Measurements from ENCODE around the gene GCLC. TPM values are rescaled to one million over a fixed set of nuclear protein-coding genes. Genes with fewer than 3 reads are reported as not detected.
"Not testable (repeated sequence)": the region's sequence is repeated elsewhere in the genome, so short reads cannot be mapped to it uniquely, and the experiment has no call there.

GCLC gene
- total RNA-seq, 1 donor from 2014 or later = 27.5 TPM

- no peak for DNase-seq (ENCODE audit: low read depth, low spot score)
- Mint-ChIP-seq H3K4me1 (no peaks in the 10 kb centered on the region), H3K36me3 (ENCODE audit: low read depth) (peaks cover 7% of the 10 kb centered on the region), H3K4me3 (no peak overlapping the region), H3K27me3 (ENCODE audit: low read depth) (no peaks in the 10 kb centered on the region), H3K27ac (ENCODE audit: unreplicated experiment) (no peak overlapping the region), H3K9me3 (peaks cover 11% of the 10 kb centered on the region)
- TF ChIP-seq CTCF (conservative IDR thresholded peaks at IDR 0.05) = no peak
These were observed 12.2 kb upstream of the GCLC start for GRCh38 chr6:53556986-53557715.

DNA sequence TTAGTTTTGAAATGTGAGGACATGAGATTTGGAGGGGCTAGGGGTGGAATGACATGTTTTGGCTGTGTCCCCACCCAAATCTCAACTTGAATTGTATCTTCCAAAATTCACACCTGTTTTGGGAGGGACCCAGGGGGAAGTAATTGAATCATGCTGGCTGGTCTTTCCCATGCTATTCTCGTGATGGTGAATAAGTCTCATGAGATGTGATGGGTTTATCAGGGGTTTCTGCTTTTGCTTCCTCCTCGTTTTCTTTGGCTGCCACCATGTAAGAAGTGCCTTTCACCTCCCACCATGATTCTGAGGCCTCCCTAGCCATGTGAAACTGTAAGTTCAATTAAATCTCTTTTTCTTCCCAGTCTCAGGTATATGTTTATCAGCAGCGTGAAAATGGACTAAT is 8.7 kb upstream of the GCLC start:
- not testable (repeated sequence) for H3K36me3 Mint-ChIP-seq (ENCODE audit: low read depth); H3K27ac Mint-ChIP-seq (ENCODE audit: unreplicated experiment); H3K4me3 Mint-ChIP-seq; H3K27me3 Mint-ChIP-seq (ENCODE audit: low read depth); DNase-seq (ENCODE audit: low read depth, low spot score); H3K4me1 Mint-ChIP-seq
- H3K9me3 Mint-ChIP-seq = peaks cover 12% of the 10 kb centered on the region

DNA sequence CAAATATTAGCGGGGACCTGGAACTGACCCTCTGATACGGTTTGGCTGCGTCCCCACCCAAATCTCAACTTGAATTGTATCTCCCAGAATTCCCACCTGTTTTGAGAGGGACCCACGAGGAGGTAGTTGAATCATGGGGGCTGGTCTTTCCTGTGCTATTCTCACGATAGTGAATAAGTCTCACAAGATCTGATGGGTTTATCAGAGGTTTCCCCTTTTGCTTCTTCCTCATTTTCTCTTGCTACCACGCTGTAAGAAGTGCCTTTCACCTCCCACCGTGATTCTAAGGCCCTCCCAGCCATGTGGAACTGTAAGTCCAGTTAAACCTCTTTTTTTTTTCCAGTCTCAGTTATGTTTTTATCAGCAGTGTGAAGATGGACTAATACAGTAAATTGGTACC is 6.8 kb upstream of the GCLC start:
- not testable (repeated sequence) for DNase-seq (ENCODE audit: low read depth, low spot score); H3K4me3 Mint-ChIP-seq; H3K9me3 Mint-ChIP-seq; H3K36me3 Mint-ChIP-seq (ENCODE audit: low read depth); H3K27ac Mint-ChIP-seq (ENCODE audit: unreplicated experiment); H3K27me3 Mint-ChIP-seq (ENCODE audit: low read depth)
- H3K4me1 Mint-ChIP-seq = peaks cover 14% of the 10 kb centered on the region

DNA sequence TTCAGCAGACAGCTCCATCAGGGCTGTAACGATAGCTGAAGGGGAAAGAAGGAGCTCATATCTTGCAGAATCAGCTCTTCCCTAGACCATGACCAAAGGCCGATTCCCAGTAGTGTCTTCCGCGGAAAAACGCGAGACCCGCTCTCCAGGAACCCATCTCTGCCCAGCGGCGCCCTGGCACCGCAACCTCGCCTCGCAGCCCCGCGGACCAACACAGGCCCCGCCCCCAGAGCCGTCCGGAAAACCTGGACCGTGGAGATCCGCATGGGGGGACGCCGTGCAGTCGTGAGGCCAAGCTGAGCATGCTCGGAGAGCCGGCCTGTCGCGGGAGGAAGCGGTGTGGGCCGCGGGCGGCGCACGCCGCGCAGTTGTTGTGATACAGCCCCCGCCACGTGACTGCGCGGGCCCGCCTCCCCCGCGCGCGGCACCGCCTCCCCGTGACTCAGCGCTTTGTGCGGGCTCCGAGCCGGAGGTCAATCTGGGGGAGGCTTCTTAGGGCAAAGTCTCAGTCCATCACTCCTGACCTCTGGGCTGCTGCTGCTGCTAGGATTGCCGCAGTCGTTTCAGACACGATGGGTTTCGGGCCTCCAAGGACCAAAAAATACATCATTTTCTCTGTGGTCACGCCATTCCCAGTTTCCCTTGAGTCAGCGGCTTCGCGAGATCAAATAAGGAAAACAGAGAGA is 3.1 kb upstream of the GCLC start:
- Mint-ChIP-seq H3K4me3 (peak overlapping the region; percentile 84), H3K36me3 (ENCODE audit: low read depth) (no peaks in the 10 kb centered on the region), H3K27me3 (ENCODE audit: low read depth) (peaks cover 21% of the 10 kb centered on the region), H3K4me1 (peaks cover 30% of the 10 kb centered on the region), H3K9me3 (peaks cover 8% of the 10 kb centered on the region), H3K27ac (ENCODE audit: unreplicated experiment) (peak overlapping the region; percentile 98)
- peak; percentile 91 for DNase-seq (ENCODE audit: low read depth, low spot score)
- TF ChIP-seq CTCF (conservative IDR thresholded peaks at IDR 0.05) = no peak

GRCh38 chr6:53547166-53547810 is 2.4 kb upstream of the GCLC start:
- H3K27ac Mint-ChIP-seq (ENCODE audit: unreplicated experiment) = no peak overlapping the region
- peaks cover 21% of the 10 kb centered on the region for H3K27me3 Mint-ChIP-seq (ENCODE audit: low read depth)
- H3K4me1 Mint-ChIP-seq = peaks cover 31% of the 10 kb centered on the region
- H3K36me3 Mint-ChIP-seq (ENCODE audit: low read depth) = no peaks in the 10 kb centered on the region
- no peak for DNase-seq (ENCODE audit: low read depth, low spot score)
- peak overlapping the region; percentile 84 for H3K4me3 Mint-ChIP-seq
- no peak for TF ChIP-seq CTCF (conservative IDR thresholded peaks at IDR 0.05)
- peaks cover 8% of the 10 kb centered on the region for H3K9me3 Mint-ChIP-seq

- no peak for TF ChIP-seq CTCF (conservative IDR thresholded peaks at IDR 0.05)
- H3K36me3 Mint-ChIP-seq (ENCODE audit: low read depth) = no peaks in the 10 kb centered on the region
- no peak overlapping the region for H3K27ac Mint-ChIP-seq (ENCODE audit: unreplicated experiment)
- H3K4me3 Mint-ChIP-seq = peak overlapping the region; percentile 92
- DNase-seq (ENCODE audit: low read depth, low spot score) = no peak
- H3K27me3 Mint-ChIP-seq (ENCODE audit: low read depth) = peaks cover 21% of the 10 kb centered on the region
- peaks cover 36% of the 10 kb centered on the region for H3K4me1 Mint-ChIP-seq
- H3K9me3 Mint-ChIP-seq = peaks cover 8% of the 10 kb centered on the region
These were observed 1.4 kb upstream of the GCLC start for GRCh38 chr6:53546281-53546680.
